GM23338 (cell line): ENCODE measurements around the gene UBL7.

ENCODE experiments used
- CREB1 ChIP-seq: fragments of 250-450 bp; sonication (Bioruptor Pico); IDR thresholded peaks from 2 replicates; pipeline ENCODE4 v1.5.0; 2020; ENCODE audit warnings: low read depth, mild to moderate bottlenecking, moderate library complexity
- EZH2 ChIP-seq: fragments of 200-600 bp; sonication (generic); IDR thresholded peaks from one replicate; pipeline ENCODE4 v1.8.0; 2017; ENCODE audit warnings: antibody characterized with exemption, mild to moderate bottlenecking, low read depth; ENCODE audit not compliant: unreplicated experiment
- POLR2AphosphoS5 ChIP-seq: IDR thresholded peaks from 2 replicates; pipeline ENCODE4 v1.6.1; 2016; ENCODE audit warnings: antibody characterized with exemption, low read depth
- TF ChIP-seq, protein P1 (sequence below), 2 experiments: fragments of 200-600 bp in 1 of 2; sonication (generic) in 1 of 2; conservative IDR thresholded peaks; 2 replicates each; pipeline versions ENCODE4 v1.5.1 to v1.6.1; 2016 to 2017; ENCODE audit warnings: antibody characterized with exemption in 2 of 2, low read depth in 2 of 2, mild to moderate bottlenecking in 2 of 2, moderate library complexity in 1 of 2
- TF ChIP-seq, protein P2 (sequence below): IDR thresholded peaks from one replicate; pipeline ENCODE4 v1.6.1; 2018; ENCODE audit warnings: antibody characterized with exemption; ENCODE audit not compliant: unreplicated experiment

GRCh38 chr15:74438721-74439316 is 22.1 kb downstream of the UBL7 start:
- TF ChIP-seq POLR2AphosphoS5, result no peak
- TF ChIP-seq, protein P1, sequence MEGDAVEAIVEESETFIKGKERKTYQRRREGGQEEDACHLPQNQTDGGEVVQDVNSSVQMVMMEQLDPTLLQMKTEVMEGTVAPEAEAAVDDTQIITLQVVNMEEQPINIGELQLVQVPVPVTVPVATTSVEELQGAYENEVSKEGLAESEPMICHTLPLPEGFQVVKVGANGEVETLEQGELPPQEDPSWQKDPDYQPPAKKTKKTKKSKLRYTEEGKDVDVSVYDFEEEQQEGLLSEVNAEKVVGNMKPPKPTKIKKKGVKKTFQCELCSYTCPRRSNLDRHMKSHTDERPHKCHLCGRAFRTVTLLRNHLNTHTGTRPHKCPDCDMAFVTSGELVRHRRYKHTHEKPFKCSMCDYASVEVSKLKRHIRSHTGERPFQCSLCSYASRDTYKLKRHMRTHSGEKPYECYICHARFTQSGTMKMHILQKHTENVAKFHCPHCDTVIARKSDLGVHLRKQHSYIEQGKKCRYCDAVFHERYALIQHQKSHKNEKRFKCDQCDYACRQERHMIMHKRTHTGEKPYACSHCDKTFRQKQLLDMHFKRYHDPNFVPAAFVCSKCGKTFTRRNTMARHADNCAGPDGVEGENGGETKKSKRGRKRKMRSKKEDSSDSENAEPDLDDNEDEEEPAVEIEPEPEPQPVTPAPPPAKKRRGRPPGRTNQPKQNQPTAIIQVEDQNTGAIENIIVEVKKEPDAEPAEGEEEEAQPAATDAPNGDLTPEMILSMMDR (conservative IDR thresholded peaks at IDR 0.05; ENCODE audit: low read depth in 2 of 2), result peak; percentile 90 to 99
- TF ChIP-seq EZH2, result no peak
- TF ChIP-seq, protein P2, sequence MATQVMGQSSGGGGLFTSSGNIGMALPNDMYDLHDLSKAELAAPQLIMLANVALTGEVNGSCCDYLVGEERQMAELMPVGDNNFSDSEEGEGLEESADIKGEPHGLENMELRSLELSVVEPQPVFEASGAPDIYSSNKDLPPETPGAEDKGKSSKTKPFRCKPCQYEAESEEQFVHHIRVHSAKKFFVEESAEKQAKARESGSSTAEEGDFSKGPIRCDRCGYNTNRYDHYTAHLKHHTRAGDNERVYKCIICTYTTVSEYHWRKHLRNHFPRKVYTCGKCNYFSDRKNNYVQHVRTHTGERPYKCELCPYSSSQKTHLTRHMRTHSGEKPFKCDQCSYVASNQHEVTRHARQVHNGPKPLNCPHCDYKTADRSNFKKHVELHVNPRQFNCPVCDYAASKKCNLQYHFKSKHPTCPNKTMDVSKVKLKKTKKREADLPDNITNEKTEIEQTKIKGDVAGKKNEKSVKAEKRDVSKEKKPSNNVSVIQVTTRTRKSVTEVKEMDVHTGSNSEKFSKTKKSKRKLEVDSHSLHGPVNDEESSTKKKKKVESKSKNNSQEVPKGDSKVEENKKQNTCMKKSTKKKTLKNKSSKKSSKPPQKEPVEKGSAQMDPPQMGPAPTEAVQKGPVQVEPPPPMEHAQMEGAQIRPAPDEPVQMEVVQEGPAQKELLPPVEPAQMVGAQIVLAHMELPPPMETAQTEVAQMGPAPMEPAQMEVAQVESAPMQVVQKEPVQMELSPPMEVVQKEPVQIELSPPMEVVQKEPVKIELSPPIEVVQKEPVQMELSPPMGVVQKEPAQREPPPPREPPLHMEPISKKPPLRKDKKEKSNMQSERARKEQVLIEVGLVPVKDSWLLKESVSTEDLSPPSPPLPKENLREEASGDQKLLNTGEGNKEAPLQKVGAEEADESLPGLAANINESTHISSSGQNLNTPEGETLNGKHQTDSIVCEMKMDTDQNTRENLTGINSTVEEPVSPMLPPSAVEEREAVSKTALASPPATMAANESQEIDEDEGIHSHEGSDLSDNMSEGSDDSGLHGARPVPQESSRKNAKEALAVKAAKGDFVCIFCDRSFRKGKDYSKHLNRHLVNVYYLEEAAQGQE, result no peak
- no peak for TF ChIP-seq CREB1 (CRISPR knock-in tag)
